ENCODE data around the gene SCNN1G. TPM values are rescaled to one million over a fixed set of nuclear protein-coding genes. Genes with fewer than 3 reads are reported as not detected.

SCNN1G gene
- total RNA-seq, 1 donor from 2014 or later: not detected

DNA sequence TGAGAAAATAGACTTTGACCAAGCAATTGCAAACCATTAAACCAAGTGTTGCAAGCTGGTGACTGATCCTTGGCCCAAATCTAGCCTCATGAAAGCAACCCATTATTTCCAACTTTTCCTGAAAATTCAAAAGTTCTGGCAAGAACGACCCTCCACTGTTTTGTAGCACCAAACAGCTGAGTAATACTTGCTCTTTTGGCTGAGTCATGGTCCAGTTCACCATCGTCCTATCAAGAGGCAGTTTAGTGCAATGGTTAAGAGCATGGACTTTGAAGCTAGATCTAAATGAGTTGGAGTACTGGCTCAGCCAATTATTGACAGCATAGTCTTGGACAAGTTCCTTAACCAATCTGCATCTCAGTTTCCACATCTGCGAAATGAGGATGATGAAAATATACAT is 31.3 kb downstream of the SCNN1G start:
- Histone ChIP-seq H3K9ac (ENCODE audit: low read depth in 1 of 3, low read length in 3 of 3) (no peak overlapping the region), H3K4me1 (ENCODE audit: control insufficient read depth in 3 of 3, insufficient read depth in 3 of 3, low read length in 3 of 3) (no peaks in the 10 kb centered on the region), H3K4me3 (ENCODE audit: low read length in 3 of 3) (no peak overlapping the region), H3K9me3 (ENCODE audit: control insufficient read depth in 3 of 3, low read length in 3 of 3) (no peaks in the 10 kb centered on the region), H3K27ac (ENCODE audit: low read depth, low read length) (no peak overlapping the region), H3K27me3 (ENCODE audit: control insufficient read depth in 3 of 3, insufficient read depth in 3 of 3, low read length in 3 of 3) (peaks cover 0 to 2% (median 0%) of the 10 kb centered on the region in 3 donors), H3K36me3 (ENCODE audit: control insufficient read depth in 3 of 3, insufficient read depth in 3 of 3, low read length in 3 of 3) (no peaks in the 10 kb centered on the region)

DNA sequence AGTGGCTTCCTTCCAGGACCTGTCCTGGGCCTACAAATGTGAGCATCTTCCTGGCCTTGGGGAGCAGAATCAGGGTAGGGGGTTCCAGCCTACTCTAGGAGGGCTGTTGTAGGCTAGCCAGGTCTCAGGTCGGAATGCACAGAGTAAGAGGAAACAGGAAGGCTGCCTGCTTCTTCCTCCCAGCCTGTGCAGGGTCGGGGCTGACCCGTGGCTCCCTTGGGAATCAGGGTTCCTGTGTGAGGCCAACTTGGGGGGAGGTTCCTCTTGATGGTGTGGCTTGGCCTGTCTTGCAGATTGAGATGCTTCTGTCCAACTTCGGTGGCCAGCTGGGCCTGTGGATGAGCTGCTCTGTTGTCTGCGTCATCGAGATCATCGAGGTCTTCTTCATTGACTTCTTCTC is 32.3 kb downstream of the SCNN1G start:
- no peaks in the 10 kb centered on the region for H3K9me3 ChIP-seq (ENCODE audit: control insufficient read depth in 3 of 3, low read length in 3 of 3)
- no peak overlapping the region for H3K4me3 ChIP-seq (ENCODE audit: low read length in 3 of 3)

DNA sequence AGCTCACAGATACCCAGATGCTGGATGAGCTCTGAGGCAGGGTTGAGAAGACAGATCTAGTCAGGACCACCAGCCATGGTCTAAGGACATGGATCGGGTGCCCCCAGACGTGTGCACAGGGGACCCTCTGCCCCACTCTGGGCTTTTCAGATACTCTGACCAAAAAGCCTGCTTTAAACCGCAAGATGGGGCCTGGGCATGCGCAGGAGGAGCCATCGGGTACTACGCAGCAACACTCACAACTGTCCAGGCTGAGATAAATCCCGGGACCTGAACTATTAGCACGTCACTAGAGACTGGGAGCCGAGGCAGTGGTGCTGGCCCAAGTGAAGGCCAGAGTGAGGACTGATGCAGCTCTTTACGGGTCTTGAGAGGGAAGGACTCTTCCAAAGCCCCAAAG is 32.9 kb downstream of the SCNN1G start:
- no peaks in the 10 kb centered on the region for H3K27me3 ChIP-seq (ENCODE audit: control insufficient read depth in 3 of 3, insufficient read depth in 3 of 3, low read length in 3 of 3)
- H3K4me1 ChIP-seq (ENCODE audit: control insufficient read depth in 3 of 3, insufficient read depth in 3 of 3, low read length in 3 of 3): no peaks in the 10 kb centered on the region
- no peaks in the 10 kb centered on the region for H3K9me3 ChIP-seq (ENCODE audit: control insufficient read depth in 3 of 3, low read length in 3 of 3)
- no peaks in the 10 kb centered on the region for H3K36me3 ChIP-seq (ENCODE audit: control insufficient read depth in 3 of 3, insufficient read depth in 3 of 3, low read length in 3 of 3)
- H3K27ac ChIP-seq (ENCODE audit: low read depth, low read length): no peak overlapping the region
- H3K4me3 ChIP-seq (ENCODE audit: low read length in 3 of 3): no peak overlapping the region
- H3K9ac ChIP-seq (ENCODE audit: low read depth in 1 of 3, low read length in 3 of 3): no peak overlapping the region

More for the DNA sequence above, 32.3 kb downstream of the SCNN1G start:
- Histone ChIP-seq H3K9ac (ENCODE audit: low read depth in 1 of 3, low read length in 3 of 3) (no peak overlapping the region), H3K36me3 (ENCODE audit: control insufficient read depth in 3 of 3, insufficient read depth in 3 of 3, low read length in 3 of 3) (no peaks in the 10 kb centered on the region), H3K4me1 (ENCODE audit: control insufficient read depth in 3 of 3, insufficient read depth in 3 of 3, low read length in 3 of 3) (no peaks in the 10 kb centered on the region), H3K27me3 (ENCODE audit: control insufficient read depth in 3 of 3, insufficient read depth in 3 of 3, low read length in 3 of 3) (no peaks in the 10 kb centered on the region), H3K27ac (ENCODE audit: low read depth, low read length) (no peak overlapping the region)

DNA sequence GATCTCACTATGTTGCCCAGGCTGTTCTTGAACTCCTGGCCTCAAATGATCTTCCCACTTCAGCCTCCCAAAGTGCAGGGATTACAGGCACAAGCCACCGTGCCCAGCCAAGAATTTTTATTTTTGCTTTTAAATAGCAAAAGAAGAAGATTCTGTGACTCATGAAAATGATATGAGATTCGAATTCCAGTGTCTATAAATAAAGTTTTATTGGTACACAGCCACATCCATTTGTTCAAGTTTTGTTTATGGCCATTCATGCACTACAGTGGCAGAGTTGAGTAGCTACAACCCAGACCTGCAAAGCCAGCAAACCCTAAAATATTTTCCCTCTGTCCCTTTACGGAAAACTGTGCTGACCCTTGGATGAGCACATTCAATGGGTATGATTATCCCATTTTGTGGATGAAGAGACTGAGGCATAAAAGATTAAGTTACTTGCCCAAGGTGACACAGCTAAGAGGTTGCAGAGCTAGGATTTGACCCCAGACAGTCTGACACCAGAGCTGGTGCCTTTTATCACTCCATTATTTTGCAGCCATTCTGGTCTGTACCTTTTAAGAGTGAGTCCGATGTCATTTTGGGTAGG is 34.2 kb downstream of the SCNN1G start:
- H3K27ac ChIP-seq (ENCODE audit: low read depth, low read length): no peak overlapping the region
- H3K4me1 ChIP-seq (ENCODE audit: control insufficient read depth in 3 of 3, insufficient read depth in 3 of 3, low read length in 3 of 3): no peaks in the 10 kb centered on the region
- H3K9ac ChIP-seq (ENCODE audit: low read depth in 1 of 3, low read length in 3 of 3): no peak overlapping the region
- H3K36me3 ChIP-seq (ENCODE audit: control insufficient read depth in 3 of 3, insufficient read depth in 3 of 3, low read length in 3 of 3): no peaks in the 10 kb centered on the region
- H3K27me3 ChIP-seq (ENCODE audit: control insufficient read depth in 3 of 3, insufficient read depth in 3 of 3, low read length in 3 of 3): no peaks in the 10 kb centered on the region
- H3K9me3 ChIP-seq (ENCODE audit: control insufficient read depth in 3 of 3, low read length in 3 of 3): no peaks in the 10 kb centered on the region
- no peak overlapping the region for H3K4me3 ChIP-seq (ENCODE audit: low read length in 3 of 3)

DNA sequence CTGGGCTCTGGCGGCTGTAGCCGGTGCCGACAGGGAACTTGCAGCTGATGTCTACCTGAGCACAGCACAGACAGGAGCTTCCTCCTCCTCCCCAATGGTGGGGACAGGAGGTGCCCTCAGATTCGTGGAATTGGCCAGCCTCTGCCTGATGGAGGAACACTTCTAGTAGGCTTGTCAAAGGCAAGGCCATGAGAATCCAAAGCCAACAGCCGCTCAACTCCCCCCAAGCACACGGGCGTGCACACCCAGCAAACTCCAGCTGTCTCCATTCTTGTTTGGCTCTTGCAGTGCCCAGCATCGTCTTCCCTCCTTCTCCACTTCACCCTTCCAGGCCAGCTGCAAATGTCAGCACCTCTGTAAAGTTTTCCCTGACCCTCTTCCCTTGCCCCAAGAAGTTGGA is 35.1 kb downstream of the SCNN1G start:
- no peaks in the 10 kb centered on the region for H3K36me3 ChIP-seq (ENCODE audit: control insufficient read depth in 3 of 3, insufficient read depth in 3 of 3, low read length in 3 of 3)
- no peak overlapping the region for H3K27ac ChIP-seq (ENCODE audit: low read depth, low read length)
- no peaks in the 10 kb centered on the region for H3K4me1 ChIP-seq (ENCODE audit: control insufficient read depth in 3 of 3, insufficient read depth in 3 of 3, low read length in 3 of 3)
- no peaks in the 10 kb centered on the region for H3K27me3 ChIP-seq (ENCODE audit: control insufficient read depth in 3 of 3, insufficient read depth in 3 of 3, low read length in 3 of 3)
- no peaks in the 10 kb centered on the region for H3K9me3 ChIP-seq (ENCODE audit: control insufficient read depth in 3 of 3, low read length in 3 of 3)
- H3K9ac ChIP-seq (ENCODE audit: low read depth in 1 of 3, low read length in 3 of 3): no peak overlapping the region
- H3K4me3 ChIP-seq (ENCODE audit: low read length in 3 of 3): no peak overlapping the region

DNA sequence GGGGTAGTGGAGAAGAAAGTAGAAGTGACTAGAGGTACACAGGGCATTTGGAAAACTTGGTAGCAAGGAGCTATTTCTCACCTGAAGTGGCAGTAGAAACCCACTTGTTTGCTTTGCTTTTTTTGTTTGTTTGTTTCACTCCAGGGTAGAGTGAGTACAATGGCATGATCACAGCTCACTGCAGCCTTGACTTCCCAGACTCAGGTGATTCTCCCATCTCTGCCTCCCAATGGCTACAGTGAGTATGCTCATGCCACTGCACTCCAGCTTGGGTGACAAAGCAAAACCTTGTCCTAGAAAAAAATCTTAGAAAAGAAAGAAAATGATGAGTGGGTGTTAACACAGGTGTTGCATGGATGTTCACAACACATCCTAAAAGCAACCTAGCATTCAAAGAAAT is 40.4 kb downstream of the SCNN1G start:
- Histone ChIP-seq H3K27ac (ENCODE audit: low read depth, low read length) (no peak overlapping the region), H3K4me3 (ENCODE audit: low read length in 3 of 3) (no peak overlapping the region), H3K36me3 (ENCODE audit: control insufficient read depth in 3 of 3, insufficient read depth in 3 of 3, low read length in 3 of 3) (no peaks in the 10 kb centered on the region), H3K27me3 (ENCODE audit: control insufficient read depth in 3 of 3, insufficient read depth in 3 of 3, low read length in 3 of 3) (no peaks in the 10 kb centered on the region), H3K9ac (ENCODE audit: low read depth in 1 of 3, low read length in 3 of 3) (no peak overlapping the region), H3K9me3 (ENCODE audit: control insufficient read depth in 3 of 3, low read length in 3 of 3) (no peaks in the 10 kb centered on the region), H3K4me1 (ENCODE audit: control insufficient read depth in 3 of 3, insufficient read depth in 3 of 3, low read length in 3 of 3) (no peaks in the 10 kb centered on the region)

DNA sequence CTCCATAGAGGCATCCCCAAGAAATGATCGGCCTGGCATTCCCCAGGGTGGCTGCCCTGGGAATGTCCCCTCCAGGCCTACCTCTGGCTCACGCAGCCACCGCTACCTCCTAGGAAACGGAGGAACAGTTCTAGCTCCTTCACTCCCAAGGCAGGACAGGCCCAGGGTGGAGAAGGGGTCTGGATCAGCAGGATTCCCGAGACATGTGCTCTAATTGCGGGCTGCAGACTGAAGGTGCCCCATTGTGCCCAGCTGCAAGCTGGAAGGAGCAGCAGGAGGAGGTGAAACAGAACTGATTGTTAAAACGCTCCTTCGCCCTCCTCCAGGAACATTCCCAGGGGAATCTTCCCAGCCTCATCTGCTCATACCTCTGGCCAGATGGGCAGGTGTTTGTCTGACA is 40.8 kb downstream of the SCNN1G start:
- Histone ChIP-seq H3K9ac (ENCODE audit: low read depth in 1 of 3, low read length in 3 of 3) (no peak overlapping the region), H3K27ac (ENCODE audit: low read depth, low read length) (no peak overlapping the region), H3K9me3 (ENCODE audit: control insufficient read depth in 3 of 3, low read length in 3 of 3) (no peaks in the 10 kb centered on the region), H3K27me3 (ENCODE audit: control insufficient read depth in 3 of 3, insufficient read depth in 3 of 3, low read length in 3 of 3) (no peaks in the 10 kb centered on the region), H3K36me3 (ENCODE audit: control insufficient read depth in 3 of 3, insufficient read depth in 3 of 3, low read length in 3 of 3) (no peaks in the 10 kb centered on the region), H3K4me3 (ENCODE audit: low read length in 3 of 3) (no peak overlapping the region), H3K4me1 (ENCODE audit: control insufficient read depth in 3 of 3, insufficient read depth in 3 of 3, low read length in 3 of 3) (no peaks in the 10 kb centered on the region)

DNA sequence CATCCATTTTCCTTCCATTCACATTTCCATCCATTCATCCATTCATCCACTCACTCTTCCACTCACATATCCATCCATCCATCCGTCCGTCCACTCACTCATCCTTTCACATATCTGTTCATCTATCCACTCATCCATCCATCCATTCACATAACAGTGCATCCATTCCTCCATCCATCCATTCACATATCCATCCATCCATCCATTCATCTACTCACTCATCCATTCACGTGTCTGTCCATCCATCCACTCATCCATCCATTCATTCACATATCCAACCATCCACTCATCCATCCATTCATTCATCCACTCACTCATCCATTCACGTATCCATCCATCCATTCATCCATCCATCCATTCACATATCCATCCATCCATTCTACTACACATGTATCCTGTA is 42.6 kb downstream of the SCNN1G start:
- Histone ChIP-seq H3K4me3 (ENCODE audit: low read length in 3 of 3) (no peak overlapping the region), H3K27me3 (ENCODE audit: control insufficient read depth in 3 of 3, insufficient read depth in 3 of 3, low read length in 3 of 3) (no peaks in the 10 kb centered on the region), H3K9ac (ENCODE audit: low read depth in 1 of 3, low read length in 3 of 3) (no peak overlapping the region), H3K4me1 (ENCODE audit: control insufficient read depth in 3 of 3, insufficient read depth in 3 of 3, low read length in 3 of 3) (no peaks in the 10 kb centered on the region), H3K36me3 (ENCODE audit: control insufficient read depth in 3 of 3, insufficient read depth in 3 of 3, low read length in 3 of 3) (no peaks in the 10 kb centered on the region), H3K9me3 (ENCODE audit: control insufficient read depth in 3 of 3, low read length in 3 of 3) (no peaks in the 10 kb centered on the region), H3K27ac (ENCODE audit: low read depth, low read length) (no peak overlapping the region)

DNA sequence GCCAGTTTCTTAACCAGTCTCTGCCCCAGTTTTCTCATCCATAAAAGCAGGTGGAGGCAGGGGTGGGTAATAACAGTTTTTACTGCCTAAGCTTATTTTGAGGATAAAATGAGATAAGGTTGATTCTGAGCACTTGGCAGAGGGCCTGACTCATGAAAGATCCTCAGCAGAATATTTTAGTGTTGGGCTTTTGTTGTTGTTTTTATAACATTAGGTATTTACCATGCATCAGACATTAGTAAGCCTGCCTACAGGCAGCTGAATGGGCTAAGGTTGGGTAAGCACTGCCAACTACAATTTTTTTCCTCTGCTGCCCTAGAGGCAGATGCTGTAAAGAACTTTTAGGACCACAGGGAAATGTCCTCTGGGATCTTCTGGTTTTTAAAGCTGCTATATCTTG is 43.1 kb downstream of the SCNN1G start:
- Histone ChIP-seq H3K4me1 (ENCODE audit: control insufficient read depth in 3 of 3, insufficient read depth in 3 of 3, low read length in 3 of 3) (no peaks in the 10 kb centered on the region), H3K4me3 (ENCODE audit: low read length in 3 of 3) (no peak overlapping the region), H3K27ac (ENCODE audit: low read depth, low read length) (no peak overlapping the region), H3K9ac (ENCODE audit: low read depth in 1 of 3, low read length in 3 of 3) (no peak overlapping the region), H3K36me3 (ENCODE audit: control insufficient read depth in 3 of 3, insufficient read depth in 3 of 3, low read length in 3 of 3) (no peaks in the 10 kb centered on the region), H3K27me3 (ENCODE audit: control insufficient read depth in 3 of 3, insufficient read depth in 3 of 3, low read length in 3 of 3) (no peaks in the 10 kb centered on the region), H3K9me3 (ENCODE audit: control insufficient read depth in 3 of 3, low read length in 3 of 3) (no peaks in the 10 kb centered on the region)

DNA sequence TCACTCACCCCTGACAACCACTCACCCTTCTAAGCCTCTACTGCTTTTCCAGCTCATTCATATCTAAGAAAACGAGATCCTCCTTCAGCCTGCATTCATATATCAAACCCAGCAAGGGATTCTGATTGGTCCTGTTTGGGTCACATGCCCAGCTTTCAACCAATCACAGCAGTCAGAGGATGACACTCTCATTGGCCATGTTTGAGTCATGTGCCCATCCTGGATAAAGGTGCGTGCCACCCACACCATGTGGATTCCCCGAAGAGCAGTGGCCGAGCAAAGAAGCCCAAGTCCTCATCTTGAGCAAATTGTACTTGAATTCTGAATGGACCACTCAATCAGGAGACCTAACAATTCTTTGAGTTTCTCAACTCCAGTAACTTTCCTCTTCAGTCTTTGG is 45.0 kb downstream of the SCNN1G start:
- Histone ChIP-seq H3K36me3 (ENCODE audit: control insufficient read depth in 3 of 3, insufficient read depth in 3 of 3, low read length in 3 of 3) (no peaks in the 10 kb centered on the region), H3K9me3 (ENCODE audit: control insufficient read depth in 3 of 3, low read length in 3 of 3) (no peaks in the 10 kb centered on the region), H3K4me1 (ENCODE audit: control insufficient read depth in 3 of 3, insufficient read depth in 3 of 3, low read length in 3 of 3) (no peaks in the 10 kb centered on the region), H3K9ac (ENCODE audit: low read depth in 1 of 3, low read length in 3 of 3) (no peak overlapping the region), H3K27ac (ENCODE audit: low read depth, low read length) (no peak overlapping the region), H3K4me3 (ENCODE audit: low read length in 3 of 3) (no peak overlapping the region), H3K27me3 (ENCODE audit: control insufficient read depth in 3 of 3, insufficient read depth in 3 of 3, low read length in 3 of 3) (no peaks in the 10 kb centered on the region)

DNA sequence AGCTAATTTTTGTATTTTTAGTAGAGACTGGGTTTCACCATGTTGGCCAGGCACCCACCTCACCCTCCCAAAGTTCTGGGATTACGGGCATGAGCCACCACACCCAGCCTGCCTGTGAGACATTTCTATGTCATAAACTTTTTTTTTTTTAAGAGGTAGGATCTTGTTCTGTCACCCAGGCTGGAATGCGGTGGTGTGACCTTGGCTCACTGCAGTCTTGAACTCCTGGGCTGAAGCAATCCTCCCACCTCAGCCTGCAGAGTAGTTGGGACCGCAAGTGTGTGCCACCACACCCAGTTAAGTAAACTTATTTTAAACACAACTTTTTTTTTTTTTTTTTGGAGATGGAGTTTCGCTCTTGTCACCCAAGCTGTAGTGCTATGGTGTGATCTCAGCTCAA is 47.2 kb downstream of the SCNN1G start:
- H3K9me3 ChIP-seq (ENCODE audit: control insufficient read depth in 3 of 3, low read length in 3 of 3): no peaks in the 10 kb centered on the region
- no peak overlapping the region for H3K27ac ChIP-seq (ENCODE audit: low read depth, low read length)
- H3K4me3 ChIP-seq (ENCODE audit: low read length in 3 of 3): no peak overlapping the region
- no peaks in the 10 kb centered on the region for H3K27me3 ChIP-seq (ENCODE audit: control insufficient read depth in 3 of 3, insufficient read depth in 3 of 3, low read length in 3 of 3)
- no peak overlapping the region for H3K9ac ChIP-seq (ENCODE audit: low read depth in 1 of 3, low read length in 3 of 3)
- no peaks in the 10 kb centered on the region for H3K36me3 ChIP-seq (ENCODE audit: control insufficient read depth in 3 of 3, insufficient read depth in 3 of 3, low read length in 3 of 3)
- no peaks in the 10 kb centered on the region for H3K4me1 ChIP-seq (ENCODE audit: control insufficient read depth in 3 of 3, insufficient read depth in 3 of 3, low read length in 3 of 3)
